MM.1S (cell line): ENCODE data around the gene C2orf80.

Experiments used
- CTCF ChIP-seq: fragments of 300-600 bp; sonication (generic); IDR thresholded peaks from 2 replicates; pipeline ENCODE4 v1.5.1; 2016; ENCODE audit warnings: antibody characterized with exemption, low read length, mixed read lengths
- EZH2 ChIP-seq: fragments of 300-600 bp; sonication (generic); optimal IDR thresholded peaks from 2 replicates; pipeline ENCODE3; 2017; ENCODE audit warnings: low read depth, mild to moderate bottlenecking, antibody characterized with exemption, low read length, mixed read lengths
- EZH2phosphoT487 ChIP-seq: fragments of 300-600 bp; sonication (generic); IDR thresholded peaks from 2 replicates; pipeline ENCODE4 v1.6.1; 2018; ENCODE audit warnings: antibody characterized with exemption, low read length

GRCh38 chr2:208227581-208228232 lies 37.9 kb upstream of the C2orf80 start:
- TF ChIP-seq CTCF (no peak), EZH2 (no peak), EZH2phosphoT487 (no peak)
